LNCAP (cell line): ENCODE results near the gene EIF3F.
A peak's percentile ranks its signal among the peaks of the same experiment; 100 is the strongest.

Experiments
- TF ChIP-seq, protein P1 (sequence below): fragments of 450-650 bp; IDR thresholded peaks from 2 replicates; pipeline ENCODE4 v1.5.1; 2017; ENCODE audit warnings: mild to moderate bottlenecking

EIF3F gene

GRCh38 chr11:7986768-7987559 is at the start of gene EIF3F:
Gene EIF3F, plus strand, starts transcription at chr11:7987337. Its CDS starts 16 bp downstream, at chr11:7987353.
- TF ChIP-seq, protein P1, sequence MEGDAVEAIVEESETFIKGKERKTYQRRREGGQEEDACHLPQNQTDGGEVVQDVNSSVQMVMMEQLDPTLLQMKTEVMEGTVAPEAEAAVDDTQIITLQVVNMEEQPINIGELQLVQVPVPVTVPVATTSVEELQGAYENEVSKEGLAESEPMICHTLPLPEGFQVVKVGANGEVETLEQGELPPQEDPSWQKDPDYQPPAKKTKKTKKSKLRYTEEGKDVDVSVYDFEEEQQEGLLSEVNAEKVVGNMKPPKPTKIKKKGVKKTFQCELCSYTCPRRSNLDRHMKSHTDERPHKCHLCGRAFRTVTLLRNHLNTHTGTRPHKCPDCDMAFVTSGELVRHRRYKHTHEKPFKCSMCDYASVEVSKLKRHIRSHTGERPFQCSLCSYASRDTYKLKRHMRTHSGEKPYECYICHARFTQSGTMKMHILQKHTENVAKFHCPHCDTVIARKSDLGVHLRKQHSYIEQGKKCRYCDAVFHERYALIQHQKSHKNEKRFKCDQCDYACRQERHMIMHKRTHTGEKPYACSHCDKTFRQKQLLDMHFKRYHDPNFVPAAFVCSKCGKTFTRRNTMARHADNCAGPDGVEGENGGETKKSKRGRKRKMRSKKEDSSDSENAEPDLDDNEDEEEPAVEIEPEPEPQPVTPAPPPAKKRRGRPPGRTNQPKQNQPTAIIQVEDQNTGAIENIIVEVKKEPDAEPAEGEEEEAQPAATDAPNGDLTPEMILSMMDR = peak; percentile 81

DNA sequence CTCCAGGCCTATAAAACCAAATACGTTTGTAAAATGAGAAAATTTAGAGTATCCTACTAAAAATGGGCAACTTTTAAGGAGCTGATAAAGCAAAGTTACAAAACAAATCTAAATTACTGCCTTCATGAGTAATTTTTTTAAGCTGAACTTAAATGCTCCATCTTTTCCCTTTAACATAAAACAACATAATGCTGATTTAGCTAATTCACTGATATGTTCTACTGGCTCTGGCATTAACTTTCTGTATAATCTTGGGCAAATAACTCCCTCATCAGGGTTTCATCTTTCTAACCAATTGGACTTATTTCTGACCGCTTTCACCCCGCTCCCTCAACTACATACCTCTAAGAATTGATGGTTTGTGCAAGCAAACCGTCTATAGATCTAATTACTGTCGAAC is 46.0 kb upstream of the EIF3F start:
- TF ChIP-seq, protein P1 = no peak

GRCh38 chr11:7941608-7942007 is 45.5 kb upstream of the EIF3F start, which contains the start of gene OR10A3:
Gene OR10A3, minus strand, starts transcription at chr11:7941708. Its CDS starts 2,188 bp downstream, at chr11:7939520.
- TF ChIP-seq, protein P1 = no peak

DNA sequence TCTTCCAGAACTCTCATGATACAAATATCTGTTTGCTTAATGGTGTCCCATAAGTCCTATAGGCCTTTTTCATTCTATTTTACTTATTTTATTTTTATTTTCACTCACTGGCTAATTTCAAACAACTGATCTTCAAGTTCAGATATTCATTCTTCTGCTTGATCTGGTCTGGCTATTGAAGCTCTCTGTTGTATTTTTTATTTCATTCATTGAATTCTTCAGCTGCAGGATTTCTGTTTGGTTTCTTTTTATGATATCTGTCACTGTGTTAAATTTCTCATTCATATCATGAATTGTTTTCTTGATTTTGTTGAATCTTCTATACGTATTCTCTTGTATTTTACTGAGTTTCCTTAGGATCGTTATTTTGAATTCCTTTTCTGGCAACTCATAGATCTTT is 43.0 kb upstream of the EIF3F start:
- TF ChIP-seq, protein P1 = no peak

GRCh38 chr11:7949934-7950333 is 37.2 kb upstream of the EIF3F start:
- TF ChIP-seq, protein P1 = no peak

DNA sequence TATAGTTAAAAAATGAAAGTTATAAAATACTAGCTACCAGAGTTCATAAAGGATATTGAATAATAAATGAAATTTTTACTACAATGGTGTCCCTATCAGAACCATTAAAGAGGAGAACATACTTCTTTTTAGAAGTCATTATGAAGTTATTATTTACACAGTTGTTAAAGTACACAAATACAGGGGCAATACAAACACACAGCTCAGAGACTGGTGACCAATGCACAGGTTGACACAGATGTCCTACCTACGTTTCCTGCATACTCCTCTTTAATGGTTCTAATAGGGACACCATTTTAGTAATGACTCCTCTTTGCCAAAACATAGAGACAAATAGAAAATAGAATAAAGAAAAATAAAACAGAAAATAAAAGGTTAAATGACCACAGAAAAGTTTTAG is 31.9 kb upstream of the EIF3F start:
- TF ChIP-seq, protein P1 = no peak

- TF ChIP-seq, protein P1 = no peak
Measured at GRCh38 chr11:7964261-7964660, 22.9 kb upstream of the EIF3F start.

DNA sequence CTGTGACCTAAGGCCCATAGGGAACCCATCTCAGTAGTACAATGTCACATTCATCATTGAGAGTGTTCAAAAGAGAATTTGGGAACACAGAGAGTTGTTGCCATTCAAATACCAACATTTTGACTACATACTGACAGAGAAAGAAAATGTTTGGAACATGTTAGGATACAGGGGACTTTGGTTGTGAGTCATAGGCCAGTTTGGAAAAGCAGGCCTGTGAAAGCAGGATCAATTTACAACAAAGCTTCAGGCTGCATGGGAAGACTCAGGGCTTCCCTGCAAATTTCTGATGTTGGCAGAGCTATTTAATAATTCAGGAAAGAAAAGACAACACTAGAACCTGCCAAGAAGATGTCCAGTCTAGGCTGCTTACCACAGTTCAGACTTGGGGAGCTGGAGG is 22.3 kb upstream of the EIF3F start:
- TF ChIP-seq, protein P1 = no peak
